ENCODE results near the gene ETDC.

The ETDC gene

DNA sequence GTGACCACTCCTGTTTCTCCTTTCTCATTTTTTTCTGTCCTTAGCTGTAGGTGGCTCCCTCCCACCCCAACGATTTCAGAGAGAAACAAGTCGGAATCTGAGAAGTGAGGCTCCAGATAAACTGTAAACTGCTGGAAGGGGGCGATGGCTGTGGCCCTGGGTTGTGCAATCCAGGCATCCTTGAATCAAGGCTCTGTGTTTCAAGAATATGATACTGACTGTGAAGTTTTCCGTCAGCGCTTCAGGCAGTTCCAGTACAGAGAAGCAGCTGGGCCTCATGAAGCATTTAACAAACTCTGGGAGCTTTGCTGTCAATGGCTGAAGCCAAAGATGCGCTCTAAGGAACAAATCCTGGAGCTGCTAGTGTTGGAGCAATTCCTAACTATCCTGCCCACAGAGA, 37.7 kb downstream of the ETDC start:
- no peak for DNase-seq

DNA sequence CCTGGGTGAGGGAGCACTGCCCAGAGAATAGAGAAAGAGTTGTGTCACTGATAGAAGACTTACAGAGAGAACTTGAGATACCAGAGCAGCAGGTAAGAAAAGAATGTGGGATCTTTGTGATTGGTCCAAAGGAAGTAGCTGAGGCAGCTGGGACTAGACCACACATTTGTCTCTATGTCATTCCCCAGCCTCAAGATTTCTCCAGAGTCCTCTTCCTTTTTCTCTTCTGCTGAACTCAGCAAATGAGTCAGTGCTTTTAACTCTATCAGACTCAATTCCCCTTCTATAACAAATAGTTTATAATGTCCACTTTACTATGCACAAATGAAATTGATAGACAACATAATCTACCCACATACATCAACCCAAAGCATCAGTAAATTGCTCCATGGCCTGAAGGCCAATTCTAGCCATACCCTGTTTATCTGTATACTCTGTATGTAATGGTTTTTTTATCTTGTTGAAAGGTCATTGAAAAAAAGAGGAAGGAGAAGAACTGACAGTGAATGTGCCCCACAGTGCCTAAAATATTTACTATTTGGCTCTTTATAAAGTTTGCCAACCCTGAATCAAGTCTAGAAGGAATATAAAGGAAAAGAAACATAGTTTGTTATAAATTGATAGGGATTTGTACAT, 38.2 kb downstream of the ETDC start:
- no peak for DNase-seq

- no peak for DNase-seq
Measured at GRCh38 chrX:135354288-135354687, 45.0 kb downstream of the ETDC start.
